SU-DHL-6 (cell line): Measurements from ENCODE around the gene CCNJ.

ENCODE experiments used
- H2AFZ ChIP-seq: fragments of 200-600 bp; sonication (generic); 2 replicates; pipeline ENCODE4 v1.6.1; 2014; ENCODE audit warnings: low read depth, mild to moderate bottlenecking, moderate library complexity, mixed read lengths, antibody characterized with exemption, low read length; ENCODE audit not compliant: severe bottlenecking
- H3F3A ChIP-seq: fragments of 200-600 bp; shearing (Covaris generic); 2 replicates; pipeline ENCODE4 v1.6.0; 2016; ENCODE audit warnings: antibody characterized with exemption, mild to moderate bottlenecking; ENCODE audit not compliant: insufficient read depth
- H3K27ac ChIP-seq: fragments of 200-600 bp; sonication (generic); 2 replicates; pipeline ENCODE4 v1.5.1; 2016; ENCODE audit warnings: low read depth, mild to moderate bottlenecking, low read length, moderate library complexity, mixed read lengths
- H3K27me3 ChIP-seq: fragments of 200-600 bp; sonication (generic), shearing (Covaris generic); 2 replicates; pipeline ENCODE4 v1.6.0; 2014; ENCODE audit warnings: mild to moderate bottlenecking, low read length
- H3K36me3 ChIP-seq: fragments of 200-600 bp; sonication (generic); 2 replicates; pipeline ENCODE4 v1.6.1; 2014; ENCODE audit warnings: mild to moderate bottlenecking, low read length, mixed read lengths
- H3K4me2 ChIP-seq: fragments of 300-600, 200-600 bp; shearing (Covaris generic), sonication (generic); 2 replicates; pipeline ENCODE4 v1.6.0; 2014; ENCODE audit warnings: low read length, low read depth, mild to moderate bottlenecking; ENCODE audit not compliant: poor library complexity, severe bottlenecking
- H3K4me3 ChIP-seq: fragments of 200-600 bp; sonication (generic); 2 replicates; pipeline ENCODE4 v1.5.1; 2014; ENCODE audit warnings: antibody characterized with exemption, low read length, mild to moderate bottlenecking, mixed read lengths; ENCODE audit not compliant: insufficient read depth, poor library complexity, severe bottlenecking
- H3K79me2 ChIP-seq: fragments of 200-600 bp; sonication (generic); 2 replicates; pipeline ENCODE4 v1.6.1; 2014; ENCODE audit warnings: mild to moderate bottlenecking, low read length, moderate library complexity; ENCODE audit not compliant: insufficient read depth
- H3K9ac ChIP-seq: fragments of 200-600 bp; sonication (generic); 2 replicates; pipeline ENCODE4 v1.7.0; 2014; ENCODE audit warnings: mild to moderate bottlenecking, low read length
- H3K9me2 ChIP-seq: fragments of 200-600 bp; sonication (generic); replicated peaks from 2 replicates; pipeline ENCODE4 v1.6.1; 2014; ENCODE audit warnings: low read length; ENCODE audit not compliant: insufficient read depth
- H3K9me3 ChIP-seq: fragments of 200-600 bp; sonication (generic); 2 replicates; pipeline ENCODE4 v1.6.1; 2014; ENCODE audit warnings: low read length, mixed read lengths; ENCODE audit not compliant: insufficient read depth
- H4K20me1 ChIP-seq: fragments of 200-600 bp; sonication (generic); 2 replicates; pipeline ENCODE4 v1.6.1; 2014; ENCODE audit warnings: low read depth, mild to moderate bottlenecking, antibody characterized with exemption, low read length, moderate library complexity, mixed read lengths
- CTCF ChIP-seq: fragments of 200-600 bp; sonication (generic); IDR thresholded peaks from one replicate; pipeline ENCODE4 v1.5.1; 2017; ENCODE audit warnings: antibody characterized with exemption, mild to moderate bottlenecking, low read length, moderate library complexity; ENCODE audit not compliant: insufficient read depth, poor library complexity, severe bottlenecking
- EZH2phosphoT487 ChIP-seq: fragments of 200-600 bp; sonication (generic), shearing (Covaris generic); conservative IDR thresholded peaks from 2 replicates; pipeline ENCODE4 v1.6.1; 2018; ENCODE audit warnings: mild to moderate bottlenecking, antibody characterized with exemption, low read length, moderate library complexity, mixed read lengths

Gene CCNJ

DNA sequence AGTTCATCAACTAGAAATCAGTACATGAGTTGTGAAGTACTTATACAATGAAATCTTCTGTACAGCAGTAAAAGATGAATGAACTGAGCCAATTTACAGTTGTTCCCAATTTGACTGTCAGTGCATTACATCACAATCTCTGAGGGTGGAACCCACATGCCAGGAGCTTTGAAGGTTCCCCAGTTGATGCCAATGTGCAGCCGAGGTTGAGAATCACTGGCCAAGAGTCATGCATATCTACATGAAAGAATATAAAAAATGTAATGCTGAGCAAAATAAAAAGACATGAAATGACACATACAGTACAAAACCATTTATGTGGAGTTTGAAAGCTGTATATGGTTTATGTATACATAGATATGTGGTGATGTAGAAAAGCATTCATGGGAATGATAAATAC, 22.1 kb upstream of the CCNJ start:
- no peaks in the 10 kb centered on the region for H3K9me2 ChIP-seq
- H3F3A ChIP-seq = no peaks in the 10 kb centered on the region
- TF ChIP-seq CTCF (no peak), EZH2phosphoT487 (no peak)
- H3K9me3 ChIP-seq = no peaks in the 10 kb centered on the region
- H3K27ac ChIP-seq = no peak overlapping the region
- H3K4me3 ChIP-seq = no peak overlapping the region
- H2AFZ ChIP-seq = no peak overlapping the region
- H3K4me2 ChIP-seq = no peak overlapping the region
- no peaks in the 10 kb centered on the region for H3K36me3 ChIP-seq
- no peaks in the 10 kb centered on the region for H3K27me3 ChIP-seq
- H3K79me2 ChIP-seq = no peaks in the 10 kb centered on the region
- no peak overlapping the region for H3K9ac ChIP-seq
- H4K20me1 ChIP-seq = no peaks in the 10 kb centered on the region

DNA sequence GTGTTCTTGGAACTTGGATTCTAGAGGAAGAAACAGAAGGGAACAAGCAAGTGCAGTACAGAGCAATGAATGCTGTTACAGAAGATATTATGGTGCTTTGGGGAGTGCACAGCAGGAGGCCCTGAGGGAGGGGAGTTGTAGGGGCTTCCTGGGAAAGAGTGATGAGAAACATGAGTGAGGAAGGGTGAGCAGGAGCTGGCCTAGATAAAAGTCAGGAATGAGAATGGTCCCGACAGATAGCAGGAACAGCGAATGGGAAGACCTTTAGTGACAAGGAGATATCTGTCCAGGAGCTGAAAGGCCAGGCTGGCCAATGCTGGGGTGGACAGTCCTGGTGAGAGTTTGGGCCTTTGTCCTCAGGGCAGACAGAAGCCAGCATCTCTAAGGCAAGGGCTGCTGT, 20.6 kb upstream of the CCNJ start:
- Histone ChIP-seq H2AFZ (no peak overlapping the region), H3K9me2 (no peaks in the 10 kb centered on the region), H3K4me2 (no peak overlapping the region), H3K27me3 (no peaks in the 10 kb centered on the region), H3K27ac (no peak overlapping the region), H3K79me2 (no peaks in the 10 kb centered on the region), H3K4me3 (no peak overlapping the region), H3K36me3 (no peaks in the 10 kb centered on the region), H4K20me1 (no peaks in the 10 kb centered on the region), H3K9ac (no peak overlapping the region), H3K9me3 (no peaks in the 10 kb centered on the region), H3F3A (no peaks in the 10 kb centered on the region)
- TF ChIP-seq CTCF (no peak), EZH2phosphoT487 (no peak)

GRCh38 chr10:96023168-96023567, 20.2 kb upstream of the CCNJ start:
- Histone ChIP-seq H3K4me3 (no peak overlapping the region), H4K20me1 (no peaks in the 10 kb centered on the region), H3K27ac (no peak overlapping the region), H3K9ac (no peak overlapping the region), H3K36me3 (no peaks in the 10 kb centered on the region), H3K9me3 (no peaks in the 10 kb centered on the region), H3K79me2 (no peaks in the 10 kb centered on the region), H2AFZ (no peak overlapping the region), H3K9me2 (no peaks in the 10 kb centered on the region), H3K4me2 (no peak overlapping the region), H3F3A (no peaks in the 10 kb centered on the region), H3K27me3 (no peaks in the 10 kb centered on the region)
- no peak for TF ChIP-seq EZH2phosphoT487
- TF ChIP-seq CTCF = no peak

DNA sequence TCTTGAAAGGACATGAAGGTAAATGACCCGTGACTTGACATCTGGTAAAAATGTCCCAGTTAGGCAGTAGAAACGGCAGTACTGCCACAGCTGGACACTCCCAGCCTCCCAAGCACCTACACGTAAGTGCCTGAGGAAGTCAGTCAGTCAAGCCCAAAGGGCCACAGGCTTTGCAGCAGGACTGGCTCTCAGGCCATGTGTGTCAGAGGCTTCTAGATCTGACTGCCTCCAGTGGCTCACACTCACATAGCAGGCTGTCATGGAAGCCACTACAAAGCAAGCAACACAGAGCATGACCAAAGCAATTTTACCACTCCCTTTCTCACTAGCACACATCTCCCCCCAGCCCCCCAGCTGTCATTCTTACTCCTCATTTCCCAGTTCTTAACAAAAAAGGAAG, 17.8 kb upstream of the CCNJ start:
- H3K36me3 ChIP-seq = no peaks in the 10 kb centered on the region
- TF ChIP-seq CTCF = no peak
- no peak for TF ChIP-seq EZH2phosphoT487
- H3K79me2 ChIP-seq = no peaks in the 10 kb centered on the region
- no peaks in the 10 kb centered on the region for H3K27me3 ChIP-seq
- no peaks in the 10 kb centered on the region for H3F3A ChIP-seq
- no peak overlapping the region for H3K4me2 ChIP-seq
- no peak overlapping the region for H2AFZ ChIP-seq
- H3K9ac ChIP-seq = no peak overlapping the region
- H3K9me3 ChIP-seq = no peaks in the 10 kb centered on the region
- no peak overlapping the region for H3K27ac ChIP-seq
- no peak overlapping the region for H3K4me3 ChIP-seq
- H4K20me1 ChIP-seq = no peaks in the 10 kb centered on the region
- no peaks in the 10 kb centered on the region for H3K9me2 ChIP-seq
